A549 (cell line): ENCODE measurements around the gene HPS5. TPM values are rescaled to one million over a fixed set of nuclear protein-coding genes. Genes with fewer than 3 reads are reported as not detected.

ENCODE experiments used
- ATAC-seq, 2 experiments: fragments of 200-7000 bp in 1 of 2; fragments of >200 bp in 1 of 2; cut with Nextera tagmentation in 1 of 2; cut with Tn5 transposase in 1 of 2; 3 replicates each; pipeline versions ENCODE4 v1.8.0 to v1.9.1; 2018 to 2020; ENCODE audit warnings: mild to moderate bottlenecking in 1 of 2, moderate library complexity in 1 of 2
- CTCF ChIA-PET: fragments of 300-600 bp; sonication (Branson Sonifier 250); formaldehyde crosslinking; extraction: SDS; loops from one replicate; lab custom pipeline; 2021; ENCODE audit warnings: antibody characterized with exemption, inconsistent platforms; lab: Yijun Ruan, JAX
- POLR2A ChIA-PET: fragments of 350-600 bp; formaldehyde crosslinking; extraction: SDS; loops from one replicate; lab custom pipeline; 2021; ENCODE audit warnings: antibody characterized with exemption, inconsistent platforms; lab: Yijun Ruan, JAX
- DNase-seq, 2 experiments: peaks; one replicate each; pipeline versions ENCODE4 v3.0.0 to v3.0.0-alpha.2; 2011 to 2016; ENCODE audit warnings: low read depth in 1 of 2, low spot score in 1 of 2
- FAIRE-seq: peaks from 2 replicates; lab custom pipeline; 2011; peaks lifted over from hg19 to GRCh38; lab: Jason Lieb, UNC
- H3K27ac ChIP-seq, 2 experiments: fragments of >200 bp; sonication (Bioruptor Twin); formaldehyde crosslinking; 3 replicates each; pipeline ENCODE4 v1.5.1; 2016 to 2017
- H3K4me1 ChIP-seq: fragments of >200 bp; sonication (Bioruptor Twin); formaldehyde crosslinking; 3 replicates; pipeline ENCODE4 v1.6.1; 2016
- H3K4me2 ChIP-seq: fragments of >200 bp; sonication (Bioruptor Twin); formaldehyde crosslinking; 3 replicates; pipeline ENCODE4 v1.6.1; 2016
- H3K4me3 ChIP-seq: fragments of >200 bp; sonication (Bioruptor Twin); formaldehyde crosslinking; 3 replicates; pipeline ENCODE4 v1.5.1; 2016
- H3K9me3 ChIP-seq: fragments of >200 bp; sonication (Bioruptor Twin); formaldehyde crosslinking; 3 replicates; pipeline ENCODE4 v1.6.1; 2016
- BHLHE40 ChIP-seq: IDR thresholded peaks from 2 replicates; pipeline ENCODE4 v1.6.1; 2012; ENCODE audit warnings: low read depth, low read length, inconsistent platforms
- CBX2 ChIP-seq: fragments of 200-600 bp; sonication (generic); IDR thresholded peaks from 2 replicates; pipeline ENCODE4 v1.6.1; 2016; ENCODE audit warnings: low read depth, mild to moderate bottlenecking, borderline replicate concordance
- EHF ChIP-seq: fragments of 250-450 bp; sonication (Bioruptor Pico); IDR thresholded peaks from 2 replicates; pipeline ENCODE4 v1.5.0; 2020; ENCODE audit warnings: mild to moderate bottlenecking
- EP300 ChIP-seq, 2 experiments: fragments of >200 bp; sonication (Bioruptor Twin); formaldehyde crosslinking; IDR thresholded peaks; 2 replicates in 1 of 2; 3 replicates in 1 of 2; pipeline ENCODE4 v1.6.1; 2016 to 2017
- FOXS1 ChIP-seq: fragments of 250-450 bp; sonication (Bioruptor Pico); IDR thresholded peaks from 2 replicates; pipeline ENCODE4 v1.5.0; 2020; ENCODE audit warnings: mild to moderate bottlenecking, moderate library complexity
- GATA3 ChIP-seq: IDR thresholded peaks from 2 replicates; pipeline ENCODE4 v1.6.1; 2012; ENCODE audit warnings: borderline replicate concordance
- HDAC2 ChIP-seq: fragments of 200-600 bp; sonication (generic); IDR thresholded peaks from 2 replicates; pipeline ENCODE4 v1.6.1; 2016
- HOXA7 ChIP-seq: fragments of 250-450 bp; sonication (Bioruptor Pico); IDR thresholded peaks from 2 replicates; pipeline ENCODE4 v1.5.0; 2020; ENCODE audit warnings: mild to moderate bottlenecking, moderate library complexity
- HOXB5 ChIP-seq: fragments of 250-450 bp; sonication (Bioruptor Pico); IDR thresholded peaks from 2 replicates; pipeline ENCODE4 v1.5.0; 2020; ENCODE audit warnings: mild to moderate bottlenecking, moderate library complexity
- JUN ChIP-seq, 2 experiments: fragments of >200 bp; sonication (Bioruptor Twin); formaldehyde crosslinking; IDR thresholded peaks; 2 replicates in 1 of 2; 3 replicates in 1 of 2; pipeline ENCODE4 v1.6.1; 2016 to 2017
- JUNB ChIP-seq: fragments of >200 bp; sonication (Bioruptor Twin); formaldehyde crosslinking; IDR thresholded peaks from 2 replicates; pipeline ENCODE4 v1.6.1; 2016
- MAFK ChIP-seq: fragments of 450-650 bp; IDR thresholded peaks from 2 replicates; pipeline ENCODE4 v1.6.1; 2014; ENCODE audit not compliant: partially characterized antibody
- NFE2L2 ChIP-seq: fragments of 150-350 bp; conservative IDR thresholded peaks from 2 replicates; pipeline ENCODE4 v1.6.1; 2014; ENCODE audit warnings: low read length
- POLR2A ChIP-seq: IDR thresholded peaks from 2 replicates; pipeline ENCODE4 v1.6.1; 2012; ENCODE audit warnings: mild to moderate bottlenecking, low read length
- POLR2AphosphoS2 ChIP-seq: conservative IDR thresholded peaks from 2 replicates; pipeline ENCODE4 v1.6.1; 2012; ENCODE audit warnings: low read length, improper control_type of control experiment, inconsistent platforms
- ZC3H11A ChIP-seq: fragments of 450-650 bp; IDR thresholded peaks from 2 replicates; pipeline ENCODE4 v1.6.1; 2014; ENCODE audit warnings: antibody characterized with exemption, mild to moderate bottlenecking
- WGBS: methylation state at CpG from one replicate; pipeline ENCODE4 v1.1.6; 2017; ENCODE audit errors: missing lambda C conversion rate; 5-methylcytosine and 5-hydroxymethylcytosine counted together
- polyA plus RNA-seq, 4 experiments: library from polyadenylated mRNA; depleted of rRNA in 3 of 4; stranded (reverse); fragments of >200 nt; fragmentation: RNase III in 1 of 4; extraction: RNeasy Plus Mini Kit Qiagen cat#74134 plus additional on column Dnase treatment in 1 of 4; gene quantifications; 2 replicates in 3 of 4; 3 replicates in 1 of 4; pipeline ENCODE4 v1.2.3, GENCODE V29; 2011 to 2017
- TF ChIP-seq, protein P1 (sequence below): fragments of 250-450 bp; sonication (Bioruptor Pico); IDR thresholded peaks from 2 replicates; pipeline ENCODE4 v1.5.0; 2020; ENCODE audit warnings: low read depth, mild to moderate bottlenecking, moderate library complexity
- TF ChIP-seq, protein P2 (sequence below): fragments of 250-450 bp; sonication (Bioruptor Pico); IDR thresholded peaks from 2 replicates; pipeline ENCODE4 v1.5.0; 2021; ENCODE audit warnings: mild to moderate bottlenecking, moderate library complexity, borderline replicate concordance
- TF ChIP-seq, protein P3 (sequence below): fragments of >200 bp; sonication (Bioruptor Twin); formaldehyde crosslinking; IDR thresholded peaks from 3 replicates; pipeline ENCODE4 v1.6.1; 2016

The HPS5 gene
- polyA plus RNA-seq, 2 of the 4 experiments (the other 2 are of a cell fraction), result 18.4 to 29.1 TPM

DNA sequence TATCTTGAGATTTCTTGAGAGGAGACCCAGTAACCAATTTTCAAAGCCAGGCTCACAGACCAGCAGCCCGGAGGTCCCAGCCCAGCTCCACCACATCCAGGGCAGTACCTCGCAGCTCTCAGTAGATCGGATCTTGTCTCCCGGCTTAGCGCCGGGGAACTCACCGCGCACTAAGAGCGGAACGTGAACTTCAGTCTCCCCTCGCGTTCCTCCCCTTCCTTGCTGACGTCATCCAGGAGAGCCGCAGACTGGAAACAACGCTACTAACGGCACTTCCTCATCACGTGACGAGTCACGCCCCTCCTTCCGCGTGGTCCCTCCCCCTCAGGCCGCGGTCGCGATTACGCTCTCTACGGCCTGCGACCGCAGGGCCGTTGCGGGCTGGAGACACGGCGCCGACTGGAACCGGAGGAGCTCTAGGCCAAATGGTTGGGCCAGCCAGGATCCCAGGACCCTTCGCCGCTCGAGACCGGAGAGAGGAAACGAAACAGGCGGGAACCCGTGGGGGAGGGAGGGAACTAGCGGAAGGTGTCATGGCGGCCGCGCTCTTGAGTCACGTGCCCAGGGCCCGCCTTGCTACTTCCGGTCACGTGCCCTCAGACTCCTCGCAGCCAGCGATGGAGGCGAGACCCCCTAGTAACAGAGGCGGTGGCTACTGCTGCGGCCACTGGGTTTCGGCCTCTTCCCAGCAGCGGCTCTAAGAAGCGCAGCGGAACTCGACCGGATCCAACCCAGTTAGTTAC, at the start of gene HPS5, which contains the start of gene GTF2H1 (continued):
- TF ChIP-seq, protein P1, sequence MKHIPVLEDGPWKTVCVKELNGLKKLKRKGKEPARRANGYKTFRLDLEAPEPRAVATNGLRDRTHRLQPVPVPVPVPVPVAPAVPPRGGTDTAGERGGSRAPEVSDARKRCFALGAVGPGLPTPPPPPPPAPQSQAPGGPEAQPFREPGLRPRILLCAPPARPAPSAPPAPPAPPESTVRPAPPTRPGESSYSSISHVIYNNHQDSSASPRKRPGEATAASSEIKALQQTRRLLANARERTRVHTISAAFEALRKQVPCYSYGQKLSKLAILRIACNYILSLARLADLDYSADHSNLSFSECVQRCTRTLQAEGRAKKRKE (CRISPR knock-in tag), result no peak
- no peak for TF ChIP-seq CBX2
- TF ChIP-seq HDAC2, result no peak
- TF ChIP-seq EHF (CRISPR knock-in tag), result 0 out of 2 replicates have a peak, but pooled peaks have one; percentile 36
- no peak for TF ChIP-seq FOXS1 (CRISPR knock-in tag)
- no peak for TF ChIP-seq JUNB
- TF ChIP-seq ZC3H11A, result no peak

DNA sequence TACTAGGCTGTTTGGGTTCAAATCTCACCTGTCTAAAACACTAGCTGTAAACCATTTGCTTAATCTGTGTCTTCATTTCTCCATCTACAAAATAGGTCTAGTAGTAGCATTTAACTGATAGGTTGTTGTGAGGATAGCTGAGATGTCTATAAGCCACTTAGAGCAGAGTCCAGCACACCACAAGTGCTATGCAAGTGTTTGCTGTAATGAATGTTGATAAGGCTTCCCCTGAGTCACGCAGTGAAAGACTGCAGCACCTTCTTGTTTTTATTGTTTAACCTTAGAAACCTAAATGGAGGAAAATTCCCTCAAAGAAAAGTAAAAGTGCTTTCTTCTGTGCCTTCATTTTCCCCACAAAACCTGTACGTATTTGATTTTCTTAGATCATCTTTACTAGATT, 49.3 kb upstream of the HPS5 start:
- DNase-seq (no peak), ATAC-seq (no peak), FAIRE-seq (no peak)
- Histone ChIP-seq H3K4me1 (no peaks in the 10 kb centered on the region), H3K4me2 (no peak overlapping the region), H3K4me3 (no peak overlapping the region), H3K27ac (no peak overlapping the region), H3K9me3 (no peaks in the 10 kb centered on the region)
- WGBS, result 95% methylated on average over 2 of the region's 2 CpGs
- ChIA-PET POLR2A (interaction anchor here (1.2 kb wide), 1 partner anchor 13 kb away, joined by 5 read pairs; no protein-coding TSS in a partner anchor), CTCF (no interaction called here)
- no peak for TF ChIP-seq GATA3
- TF ChIP-seq ZC3H11A, result no peak
- TF ChIP-seq, protein P2, sequence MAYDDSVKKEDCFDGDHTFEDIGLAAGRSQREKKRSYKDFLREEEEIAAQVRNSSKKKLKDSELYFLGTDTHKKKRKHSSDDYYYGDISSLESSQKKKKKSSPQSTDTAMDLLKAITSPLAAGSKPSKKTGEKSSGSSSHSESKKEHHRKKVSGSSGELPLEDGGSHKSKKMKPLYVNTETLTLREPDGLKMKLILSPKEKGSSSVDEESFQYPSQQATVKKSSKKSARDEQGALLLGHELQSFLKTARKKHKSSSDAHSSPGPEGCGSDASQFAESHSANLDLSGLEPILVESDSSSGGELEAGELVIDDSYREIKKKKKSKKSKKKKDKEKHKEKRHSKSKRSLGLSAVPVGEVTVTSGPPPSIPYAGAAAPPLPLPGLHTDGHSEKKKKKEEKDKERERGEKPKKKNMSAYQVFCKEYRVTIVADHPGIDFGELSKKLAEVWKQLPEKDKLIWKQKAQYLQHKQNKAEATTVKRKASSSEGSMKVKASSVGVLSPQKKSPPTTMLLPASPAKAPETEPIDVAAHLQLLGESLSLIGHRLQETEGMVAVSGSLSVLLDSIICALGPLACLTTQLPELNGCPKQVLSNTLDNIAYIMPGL, result no peak
- TF ChIP-seq POLR2A, result no peak
- no peak for TF ChIP-seq NFE2L2
- TF ChIP-seq, protein P1 (CRISPR knock-in tag), result no peak
- TF ChIP-seq BHLHE40, result no peak
- TF ChIP-seq JUN (IDR thresholded peaks at IDR 0.05), result no peak
- TF ChIP-seq POLR2AphosphoS2, result no peak
- TF ChIP-seq, protein P3, sequence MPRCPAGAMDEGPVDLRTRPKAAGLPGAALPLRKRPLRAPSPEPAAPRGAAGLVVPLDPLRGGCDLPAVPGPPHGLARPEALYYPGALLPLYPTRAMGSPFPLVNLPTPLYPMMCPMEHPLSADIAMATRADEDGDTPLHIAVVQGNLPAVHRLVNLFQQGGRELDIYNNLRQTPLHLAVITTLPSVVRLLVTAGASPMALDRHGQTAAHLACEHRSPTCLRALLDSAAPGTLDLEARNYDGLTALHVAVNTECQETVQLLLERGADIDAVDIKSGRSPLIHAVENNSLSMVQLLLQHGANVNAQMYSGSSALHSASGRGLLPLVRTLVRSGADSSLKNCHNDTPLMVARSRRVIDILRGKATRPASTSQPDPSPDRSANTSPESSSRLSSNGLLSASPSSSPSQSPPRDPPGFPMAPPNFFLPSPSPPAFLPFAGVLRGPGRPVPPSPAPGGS, result no peak

DNA sequence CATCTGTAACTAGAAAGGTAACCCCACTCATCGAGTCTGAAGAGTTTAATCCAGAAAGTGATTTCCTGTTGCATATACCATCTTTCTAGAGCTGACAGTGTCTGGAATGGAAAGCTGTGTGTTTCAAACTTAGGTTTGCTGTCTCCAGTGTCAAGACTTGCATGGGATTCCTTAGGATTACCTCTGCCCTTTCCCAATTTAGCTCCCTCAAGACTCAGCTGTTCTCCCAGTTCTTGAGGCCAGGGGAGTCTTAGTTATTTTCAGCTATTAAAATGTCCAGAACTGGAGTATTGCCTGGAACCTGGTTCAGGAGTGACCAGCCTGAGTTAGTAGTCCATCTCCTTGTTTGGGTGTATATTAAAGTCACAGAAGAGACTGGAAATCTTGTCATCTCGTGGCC, 47.5 kb upstream of the HPS5 start:
- 86% methylated on average over 2 of the region's 2 CpGs for WGBS
- TF ChIP-seq HOXA7, result no peak
- no peak for TF ChIP-seq MAFK
- no peak for TF ChIP-seq EP300 (IDR thresholded peaks at IDR 0.05)
- no peak for TF ChIP-seq HOXB5 (CRISPR knock-in tag)
- no peaks in the 10 kb centered on the region for H3K4me1 ChIP-seq
- no peak overlapping the region for H3K4me2 ChIP-seq
- no peak for FAIRE-seq
- CTCF ChIA-PET, result interaction anchor here (0.5 to 1.3 kb wide), 5 partner anchors 13 to 197 kb away, joined by 3 to 5 read pairs (median 3); no protein-coding TSS in a partner anchor
- POLR2A ChIA-PET, result no interaction called here
- ATAC-seq, result no peak; a peak in 1 of 6 replicates
- H3K4me3 ChIP-seq, result no peak overlapping the region
- no peak overlapping the region for H3K27ac ChIP-seq
- no peaks in the 10 kb centered on the region for H3K9me3 ChIP-seq
- no peak for DNase-seq
